HepG2 (cell line): ENCODE data around the gene EDEM3. TPM values are rescaled to one million over a fixed set of nuclear protein-coding genes. Genes with fewer than 3 reads are reported as not detected.

Source experiments
- ATAC-seq: fragments of 200-7000 bp; cut with Tn5 transposase; 3 replicates; pipeline ENCODE4 v1.9.1; 2020; ENCODE audit warnings: mild to moderate bottlenecking, moderate library complexity
- BruUV-seq: library from RNA; stranded (reverse); fragments of 400-500 nt; replicated peaks from 2 replicates; lab custom pipeline; 2021; lab: Mats Ljungman, UMichigan
- CTCF ChIA-PET: fragments of 300-600 bp; formaldehyde crosslinking; extraction: SDS; loops from one replicate; lab custom pipeline; 2021; ENCODE audit warnings: low total read pairs, inconsistent platforms, low intra/inter-chr PET ratio; lab: Yijun Ruan, JAX
- POLR2A ChIA-PET: fragments of 350-600 bp; sonication (Branson Sonifier 250); formaldehyde crosslinking; loops from one replicate; lab custom pipeline; 2020; ENCODE audit warnings: antibody characterized with exemption, inconsistent platforms; lab: Yijun Ruan, JAX
- DNase-seq: peaks from one replicate; pipeline ENCODE4 v3.0.0-alpha.2; 2015; ENCODE audit warnings: low spot score
- FAIRE-seq: peaks from 3 replicates; lab custom pipeline; 2011; peaks lifted over from hg19 to GRCh38; lab: Jason Lieb, UNC
- H2AFZ ChIP-seq: one replicate; pipeline ENCODE4 v1.6.1; 2011; ENCODE audit warnings: low read length, inconsistent platforms
- H3K27ac ChIP-seq: fragments of 300-600 bp; 3 replicates; pipeline ENCODE4 v1.8.0; 2011; ENCODE audit warnings: mixed run types, mild to moderate bottlenecking, mixed read lengths, low read length, inconsistent platforms; ENCODE audit not compliant: insufficient read depth; ENCODE audit errors: extremely low read length
- H3K27me3 ChIP-seq, 2 experiments: fragments of 200-600 bp in 1 of 2; 2 replicates in 1 of 2; 3 replicates in 1 of 2; pipeline versions ENCODE4 v1.6.0 to v1.8.0; 2011; ENCODE audit warnings: low read length in 2 of 2, mild to moderate bottlenecking in 2 of 2, moderate library complexity in 2 of 2, inconsistent platforms in 1 of 2; ENCODE audit not compliant: insufficient read depth in 2 of 2, control insufficient read depth in 1 of 2
- H3K36me3 ChIP-seq, 2 experiments: fragments of 200-600 bp in 1 of 2; replicated peaks in 1 of 2; 2 replicates in 1 of 2; 3 replicates in 1 of 2; pipeline versions ENCODE4 v1.5.1 to v1.8.0; 2011; ENCODE audit warnings: low read length in 2 of 2, inconsistent platforms in 1 of 2; ENCODE audit not compliant: insufficient read depth in 2 of 2, control insufficient read depth in 1 of 2
- H3K4me1 ChIP-seq: 2 replicates; pipeline ENCODE4 v1.5.1; 2012; ENCODE audit warnings: low read length, inconsistent platforms; ENCODE audit not compliant: insufficient read depth
- H3K4me2 ChIP-seq: 2 replicates; pipeline ENCODE4 v1.6.0; 2011; ENCODE audit warnings: low read depth, low read length, inconsistent platforms
- H3K4me3 ChIP-seq, 3 experiments: fragments of 200-600 bp in 1 of 3; sonication (generic), shearing (Covaris generic) in 1 of 3; replicated peaks in 1 of 3; 2 replicates each; pipeline ENCODE4 v1.5.1; 2011 to 2016; ENCODE audit warnings: low read length in 3 of 3, inconsistent platforms in 2 of 3, low read depth in 2 of 3, mild to moderate bottlenecking in 2 of 3, control low read depth in 1 of 3, mixed read lengths in 1 of 3; ENCODE audit not compliant: insufficient read depth in 1 of 3
- H3K79me2 ChIP-seq: one replicate; pipeline ENCODE4 v1.6.1; 2011; ENCODE audit warnings: low read length, inconsistent platforms; ENCODE audit not compliant: insufficient read depth
- H3K9ac ChIP-seq: 2 replicates; pipeline ENCODE4 v1.6.0; 2011; ENCODE audit warnings: mild to moderate bottlenecking, low read depth, low read length, inconsistent platforms; ENCODE audit not compliant: insufficient read depth
- H3K9me3 ChIP-seq: 2 replicates; pipeline ENCODE4 v1.5.1; 2012; ENCODE audit warnings: mild to moderate bottlenecking, low read length
- H4K20me1 ChIP-seq: 2 replicates; pipeline ENCODE4 v1.6.0; 2011; ENCODE audit warnings: inconsistent platforms, mild to moderate bottlenecking, low read length, moderate library complexity; ENCODE audit not compliant: insufficient read depth
- ATF2 ChIP-seq: sonication (generic); formaldehyde crosslinking; IDR thresholded peaks from 2 replicates; pipeline ENCODE4 v1.4.0; 2020; ENCODE audit warnings: missing genetic modification reagents
- ATF6 ChIP-seq: sonication (generic); formaldehyde crosslinking; conservative IDR thresholded peaks from 2 replicates; pipeline ENCODE4 v1.4.0; 2020; ENCODE audit warnings: missing genetic modification reagents
- CCAR2 ChIP-seq: fragments of 200-400 bp; formaldehyde crosslinking; optimal IDR thresholded peaks from 2 replicates; pipeline ENCODE3; 2018; ENCODE audit warnings: low read depth, mild to moderate bottlenecking, low read length, moderate library complexity
- CCDC6 ChIP-seq: sonication (generic); formaldehyde crosslinking; IDR thresholded peaks from 2 replicates; pipeline ENCODE4 v1.8.1; 2022; ENCODE audit warnings: mild to moderate bottlenecking, missing genetic modification reagents, moderate library complexity
- LCORL ChIP-seq, 2 experiments: fragments of 450-650 bp in 1 of 2; sonication (generic) in 1 of 2; formaldehyde crosslinking in 1 of 2; IDR thresholded peaks; 2 replicates each; pipeline versions ENCODE4 v1.5.0 to v1.6.1; 2017 to 2020; ENCODE audit warnings: antibody characterized with exemption in 1 of 2, missing genetic modification reagents in 1 of 2
- MYC ChIP-seq: sonication (generic); formaldehyde crosslinking; IDR thresholded peaks from 2 replicates; pipeline ENCODE4 v1.9.0; 2021; ENCODE audit warnings: missing genetic modification reagents, borderline replicate concordance
- MZF1 ChIP-seq: sonication (generic); formaldehyde crosslinking; IDR thresholded peaks from 2 replicates; pipeline ENCODE4 v1.8.1; 2023; ENCODE audit warnings: mild to moderate bottlenecking, missing genetic modification reagents, borderline replicate concordance
- NR2F6 ChIP-seq, 2 experiments: IDR thresholded peaks; 2 replicates each; pipeline ENCODE4 v1.6.1; 2016; ENCODE audit warnings: antibody characterized with exemption in 1 of 2, mild to moderate bottlenecking in 1 of 2
- ZBTB2 ChIP-seq: sonication (generic); formaldehyde crosslinking; IDR thresholded peaks from 2 replicates; pipeline ENCODE4 v1.8.0; 2022; ENCODE audit warnings: low read depth, missing genetic modification reagents
- ZFP1 ChIP-seq: IDR thresholded peaks from 2 replicates; pipeline ENCODE4 v1.6.1; 2016
- ZIK1 ChIP-seq: sonication (generic); formaldehyde crosslinking; IDR thresholded peaks from 2 replicates; pipeline ENCODE4 v1.5.0; 2020; ENCODE audit warnings: mild to moderate bottlenecking, low read depth, missing genetic modification reagents, borderline replicate concordance
- ZNF317 ChIP-seq: sonication (generic); formaldehyde crosslinking; IDR thresholded peaks from 2 replicates; pipeline ENCODE4 v1.5.0; 2020; ENCODE audit warnings: mild to moderate bottlenecking, missing genetic modification reagents
- ZNF44 ChIP-seq: sonication (generic); formaldehyde crosslinking; IDR thresholded peaks from 2 replicates; pipeline ENCODE4 v1.5.1; 2020; ENCODE audit warnings: mild to moderate bottlenecking, missing genetic modification reagents
- ZNF501 ChIP-seq: sonication (generic); formaldehyde crosslinking; IDR thresholded peaks from 2 replicates; pipeline ENCODE4 v1.5.1; 2020; ENCODE audit warnings: mild to moderate bottlenecking, moderate library complexity, missing genetic modification reagents
- ZNF580 ChIP-seq: IDR thresholded peaks from 2 replicates; pipeline ENCODE4 v1.6.1; 2016; ENCODE audit warnings: low read depth, borderline replicate concordance
- whole genome bisulfite sequencing: methylation state at CpG from one replicate; pipeline ENCODE4 v1.1.6; 2017; ENCODE audit warnings: low lambda C conversion rate; 5-methylcytosine and 5-hydroxymethylcytosine counted together
- in situ Hi-C: cut with HindIII; loops from 2 replicates; pipeline ENCODE4 v1.10.0; 2017; ENCODE audit warnings: low pct_unique_long_range_greater_than_20kb; ENCODE audit not compliant: extremely low pct_ligation_motif_present
- intact Hi-C: fragments of 100-400 bp; cut with micrococcal nuclease; formaldehyde crosslinking; loops from one replicate; pipeline ENCODE4 v1.10.0; 2022; ENCODE audit not compliant: unreplicated experiment
- polyA plus RNA-seq, 8 experiments: library from polyadenylated mRNA; depleted of rRNA in 3 of 8; stranded (reverse) in 7 of 8; unstranded in 1 of 8; fragments of >200 nt; fragmentation: Illumina TruSeq in 4 of 8; extraction: Trizol in 4 of 8; gene quantifications; 2 replicates each; pipeline versions ENCODE4 v1.2.1 to v1.2.3, GENCODE V29; 2011 to 2016; ENCODE audit warnings: low read depth in 4 of 8, missing spikeins in 1 of 8, mixed read lengths in 1 of 8; ENCODE audit not compliant: insufficient read depth in 1 of 8
- total RNA-seq, 5 experiments: library from RNA; depleted of rRNA; stranded (reverse); fragments of >200 nt; fragmentation: Illumina TruSeq; extraction: Trizol; gene quantifications; 2 replicates each; pipeline ENCODE4 v1.2.3, GENCODE V29; 2016; ENCODE audit warnings: low read depth in 1 of 5
- TF ChIP-seq, protein P1 (sequence below): sonication (generic); formaldehyde crosslinking; IDR thresholded peaks from 2 replicates; pipeline ENCODE4 v1.4.0; 2020; ENCODE audit warnings: missing genetic modification reagents
- TF ChIP-seq, protein P2 (sequence below): fragments of 450-650 bp; IDR thresholded peaks from 2 replicates; pipeline ENCODE4 v1.6.1; 2016

The EDEM3 gene
- total and polyA plus RNA-seq, 2 of the 13 experiments (the other 11 are each of a cell fraction or from before 2014, with no cell fraction given): 13.1 to 18.2 TPM

GRCh38 chr1:184649451-184649888, 105.2 kb downstream of the EDEM3 start:
- ChIA-PET CTCF (no interaction called here), POLR2A (no interaction called here)
- H2AFZ ChIP-seq: no peak overlapping the region
- no peaks in the 10 kb centered on the region for H3K4me1 ChIP-seq
- in situ Hi-C loops (no loop called here), intact Hi-C loops (no loop called here)
- no peak for TF ChIP-seq ZNF44 (CRISPR knock-in tag)
- TF ChIP-seq LCORL (IDR thresholded peaks at IDR 0.05): no peak
- TF ChIP-seq LCORL (CRISPR knock-in tag; IDR thresholded peaks at IDR 0.05): no peak
- TF ChIP-seq, protein P1, sequence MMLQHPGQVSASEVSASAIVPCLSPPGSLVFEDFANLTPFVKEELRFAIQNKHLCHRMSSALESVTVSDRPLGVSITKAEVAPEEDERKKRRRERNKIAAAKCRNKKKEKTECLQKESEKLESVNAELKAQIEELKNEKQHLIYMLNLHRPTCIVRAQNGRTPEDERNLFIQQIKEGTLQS (CRISPR knock-in tag): no peak
- no peak for TF ChIP-seq ZFP1 (CRISPR knock-in tag)
- no peak for TF ChIP-seq ZNF317 (CRISPR knock-in tag)
- no peak for TF ChIP-seq ZNF580
- TF ChIP-seq MZF1 (CRISPR knock-in tag): no peak
- TF ChIP-seq ZBTB2: no peak
- no peak for TF ChIP-seq CCDC6
- TF ChIP-seq CCAR2: no peak
- TF ChIP-seq NR2F6 (IDR thresholded peaks at IDR 0.05): no peak
- no peak for TF ChIP-seq NR2F6 (CRISPR knock-in tag; IDR thresholded peaks at IDR 0.05)
- no peak for TF ChIP-seq ZIK1 (CRISPR knock-in tag)
- no peak for TF ChIP-seq ATF6 (CRISPR knock-in tag)
- TF ChIP-seq, protein P2, sequence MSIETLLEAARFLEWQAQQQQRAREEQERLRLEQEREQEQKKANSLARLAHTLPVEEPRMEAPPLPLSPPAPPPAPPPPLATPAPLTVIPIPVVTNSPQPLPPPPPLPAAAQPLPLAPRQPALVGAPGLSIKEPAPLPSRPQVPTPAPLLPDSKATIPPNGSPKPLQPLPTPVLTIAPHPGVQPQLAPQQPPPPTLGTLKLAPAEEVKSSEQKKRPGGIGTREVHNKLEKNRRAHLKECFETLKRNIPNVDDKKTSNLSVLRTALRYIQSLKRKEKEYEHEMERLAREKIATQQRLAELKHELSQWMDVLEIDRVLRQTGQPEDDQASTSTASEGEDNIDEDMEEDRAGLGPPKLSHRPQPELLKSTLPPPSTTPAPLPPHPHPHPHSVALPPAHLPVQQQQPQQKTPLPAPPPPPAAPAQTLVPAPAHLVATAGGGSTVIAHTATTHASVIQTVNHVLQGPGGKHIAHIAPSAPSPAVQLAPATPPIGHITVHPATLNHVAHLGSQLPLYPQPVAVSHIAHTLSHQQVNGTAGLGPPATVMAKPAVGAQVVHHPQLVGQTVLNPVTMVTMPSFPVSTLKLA: no peak
- no peak for TF ChIP-seq ATF2 (CRISPR knock-in tag)
- no peak for TF ChIP-seq MYC (CRISPR knock-in tag)
- no peak for TF ChIP-seq ZNF501 (CRISPR knock-in tag)
- H3K4me2 ChIP-seq: no peak overlapping the region
- H3K27ac ChIP-seq: no peak overlapping the region
- no peaks in the 10 kb centered on the region; a peak in 2 of 5 replicates for H3K27me3 ChIP-seq
- BruUV-seq: no TSS peak
- no peak for FAIRE-seq
- no peaks in the 10 kb centered on the region for H3K79me2 ChIP-seq
- no peak for DNase-seq
- H3K36me3 ChIP-seq: no peaks in the 10 kb centered on the region
- H3K9me3 ChIP-seq: no peaks in the 10 kb centered on the region
- no peak overlapping the region for H3K4me3 ChIP-seq
- H4K20me1 ChIP-seq: no peaks in the 10 kb centered on the region
- 0% methylated on average over 5 of the region's 7 CpGs for WGBS
- ATAC-seq: no peak
- H3K9ac ChIP-seq: no peak overlapping the region
